Measurements from ENCODE around the gene MAP9.

DNA sequence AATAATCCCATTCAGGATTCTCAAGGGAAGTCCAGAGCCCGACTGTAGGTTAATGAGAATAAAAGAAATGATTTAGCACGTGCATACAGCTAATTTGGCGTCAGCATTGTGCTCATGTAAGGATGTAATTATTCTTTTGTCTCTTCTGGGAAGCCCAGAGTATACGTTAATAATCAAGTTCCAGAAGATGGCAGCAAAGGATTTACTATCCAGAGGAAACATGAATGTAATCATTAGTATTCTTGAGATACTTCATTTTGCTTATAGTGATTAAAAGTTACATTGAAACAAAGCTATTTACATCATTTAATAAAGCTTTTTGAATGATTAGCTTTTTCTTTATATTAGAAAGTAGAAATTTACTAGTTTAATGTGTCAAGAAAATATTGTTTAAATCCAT, 27.1 kb upstream of the MAP9 start:
- TF ChIP-seq, protein P1, sequence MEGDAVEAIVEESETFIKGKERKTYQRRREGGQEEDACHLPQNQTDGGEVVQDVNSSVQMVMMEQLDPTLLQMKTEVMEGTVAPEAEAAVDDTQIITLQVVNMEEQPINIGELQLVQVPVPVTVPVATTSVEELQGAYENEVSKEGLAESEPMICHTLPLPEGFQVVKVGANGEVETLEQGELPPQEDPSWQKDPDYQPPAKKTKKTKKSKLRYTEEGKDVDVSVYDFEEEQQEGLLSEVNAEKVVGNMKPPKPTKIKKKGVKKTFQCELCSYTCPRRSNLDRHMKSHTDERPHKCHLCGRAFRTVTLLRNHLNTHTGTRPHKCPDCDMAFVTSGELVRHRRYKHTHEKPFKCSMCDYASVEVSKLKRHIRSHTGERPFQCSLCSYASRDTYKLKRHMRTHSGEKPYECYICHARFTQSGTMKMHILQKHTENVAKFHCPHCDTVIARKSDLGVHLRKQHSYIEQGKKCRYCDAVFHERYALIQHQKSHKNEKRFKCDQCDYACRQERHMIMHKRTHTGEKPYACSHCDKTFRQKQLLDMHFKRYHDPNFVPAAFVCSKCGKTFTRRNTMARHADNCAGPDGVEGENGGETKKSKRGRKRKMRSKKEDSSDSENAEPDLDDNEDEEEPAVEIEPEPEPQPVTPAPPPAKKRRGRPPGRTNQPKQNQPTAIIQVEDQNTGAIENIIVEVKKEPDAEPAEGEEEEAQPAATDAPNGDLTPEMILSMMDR (IDR thresholded peaks at IDR 0.05), result peak in 3 of 6 experiments; percentile 20 to 34 (median 24)
- no peak for TF ChIP-seq POLR2A (IDR thresholded peaks at IDR 0.05)
